A549 treated with ZK216348 at 1 μM for 4 hours (cell line): ENCODE data around the gene TCP11. TPM values are rescaled to one million over a fixed set of nuclear protein-coding genes. Genes with fewer than 3 reads are reported as not detected.

Source experiments
- total RNA-seq: library from RNA; stranded (reverse); fragments of 200-300 nt; extraction: Qiagen RNA extraction; gene quantifications from 5 replicates; pipeline ENCODE4 v1.2.3, GENCODE V29; 2022; ENCODE audit warnings: low read depth

The TCP11 gene
- not detected in 5 replicates for total RNA-seq

DNA sequence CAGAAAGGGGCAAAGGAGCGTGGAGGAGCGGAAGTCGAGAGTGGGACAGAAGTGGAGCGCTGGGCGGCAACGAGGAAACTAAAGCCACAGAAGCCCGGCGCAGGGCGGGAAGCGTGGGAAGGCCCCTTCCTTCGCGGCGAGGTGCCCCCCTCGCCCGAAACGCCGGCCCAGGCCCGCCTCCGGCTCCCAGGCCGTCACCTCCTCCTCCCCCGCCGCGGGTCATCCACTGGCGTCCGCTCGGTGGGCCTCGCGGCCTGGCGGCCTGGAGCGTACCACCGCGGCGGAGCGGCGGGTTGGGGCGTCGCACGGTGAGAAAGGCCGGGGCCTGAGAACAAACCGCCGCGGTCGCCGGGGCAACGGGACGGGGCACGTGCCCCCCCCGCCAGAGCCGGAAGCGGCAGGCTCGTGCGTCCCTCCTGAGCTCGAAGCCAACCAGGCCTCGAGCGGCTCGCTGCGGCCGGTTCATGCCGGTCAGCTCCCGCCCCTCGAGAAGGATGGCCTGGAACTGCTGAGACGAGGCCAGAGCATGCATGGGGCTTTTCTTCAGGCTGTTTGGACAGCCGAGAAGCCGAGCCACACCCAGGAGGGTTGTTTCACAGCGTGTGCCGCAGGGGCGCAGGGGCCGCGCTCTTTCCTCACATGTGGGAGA lies at the start of gene TCP11:
Gene TCP11, minus strand, starts transcription at position 333 of the 649 bp plus-strand sequence. CDS start 469 bp downstream, outside the sequence.

Other genes starting within 250 kb of the TCP11 start
- gene SCUBE3, start 72.6 kb upstream of the TCP11 start, total RNA-seq: 0.05 to 0.08 TPM (median 0.07 TPM) in 5 replicates
- gene ZNF76, start 118.4 kb upstream of the TCP11 start, total RNA-seq: 6.3 to 11.4 TPM (median 11.0 TPM) in 5 replicates
- 0.07 to 0.18 TPM (median 0.13 TPM) in 3 of 5 replicates, not detected in the others for gene DEF6, start 156.5 kb upstream of the TCP11 start, total RNA-seq
- gene PPARD, start 201.2 kb upstream of the TCP11 start, total RNA-seq: 4.1 to 7.6 TPM (median 6.0 TPM) in 5 replicates